ENCODE results near the gene CHRNB1. TPM values are rescaled to one million over a fixed set of nuclear protein-coding genes. Genes with fewer than 3 reads are reported as not detected.
A peak's percentile ranks its signal among the peaks of the same experiment; 100 is the strongest.

The CHRNB1 gene
- total RNA-seq, 1 donor from 2014 or later: 7.5 TPM

GRCh38 chr17:7483255-7484066, 38.6 kb downstream of the CHRNB1 start:
- no peaks in the 10 kb centered on the region for H3K27me3 ChIP-seq
- no peak for TF ChIP-seq EZH2 (IDR thresholded peaks at IDR 0.05)
- no peak for TF ChIP-seq EZH2phosphoT487 (IDR thresholded peaks at IDR 0.05)
- no peak for TF ChIP-seq CTCF (IDR thresholded peaks at IDR 0.05)
- H3K9me3 ChIP-seq (ENCODE audit: low read depth): no peaks in the 10 kb centered on the region
- H3F3A ChIP-seq (ENCODE audit: low read depth): peaks cover 36% of the 10 kb centered on the region
- DNase-seq (ENCODE audit: low spot score): peak; percentile 94
- peak overlapping the region; percentile 60 for H3K4me3 ChIP-seq
- H3K36me3 ChIP-seq: no peaks in the 10 kb centered on the region
- Mint-ChIP-seq H3K4me3 (peak overlapping the region; percentile 96), H3K9me3 (no peaks in the 10 kb centered on the region), H3K27me3 (ENCODE audit: insufficient read depth, low read depth) (peaks cover 9% of the 10 kb centered on the region), H3K36me3 (peaks cover 14% of the 10 kb centered on the region), H3K4me1 (peaks cover 65% of the 10 kb centered on the region), H3K27ac (peak overlapping the region; percentile 100)
- peaks cover 59% of the 10 kb centered on the region for H3K79me2 ChIP-seq (ENCODE audit: low read depth)
- peaks cover 32% of the 10 kb centered on the region for H3K4me1 ChIP-seq
- peak overlapping the region; percentile 76 for H3K9ac ChIP-seq
- H3K27ac ChIP-seq: peak overlapping the region; percentile 97
- H4K20me1 ChIP-seq (ENCODE audit: low read depth): peaks cover 39% of the 10 kb centered on the region
- peak overlapping the region; percentile 88 for H2AFZ ChIP-seq (replicated peaks)
- H3K4me2 ChIP-seq: peak overlapping the region; percentile 99

- no peaks in the 10 kb centered on the region for H3K27me3 ChIP-seq
- Mint-ChIP-seq H3K4me1 (peaks cover 68% of the 10 kb centered on the region), H3K9me3 (no peaks in the 10 kb centered on the region), H3K27me3 (ENCODE audit: insufficient read depth, low read depth) (peaks cover 9% of the 10 kb centered on the region), H3K4me3 (peak within 1 kb of the TSS; percentile 96), H3K36me3 (peaks cover 19% of the 10 kb centered on the region), H3K27ac (peak within 1 kb of the TSS; percentile 100)
- TF ChIP-seq EZH2phosphoT487 (IDR thresholded peaks at IDR 0.05) (no peak), CTCF (IDR thresholded peaks at IDR 0.05) (no peak), EZH2 (IDR thresholded peaks at IDR 0.05) (no peak)
- H3K4me2 ChIP-seq: peak within 1 kb of the TSS; percentile 99
- H3F3A ChIP-seq (ENCODE audit: low read depth): peaks cover 30% of the 10 kb centered on the region
- no peaks in the 10 kb centered on the region for H3K9me3 ChIP-seq (ENCODE audit: low read depth)
- peaks cover 46% of the 10 kb centered on the region for H4K20me1 ChIP-seq (ENCODE audit: low read depth)
- DNase-seq (ENCODE audit: low spot score): peak; percentile 99
- peak within 1 kb of the TSS; percentile 88 for H2AFZ ChIP-seq (replicated peaks)
- H3K79me2 ChIP-seq (ENCODE audit: low read depth): peaks cover 59% of the 10 kb centered on the region
- H3K36me3 ChIP-seq: no peaks in the 10 kb centered on the region
- peak within 1 kb of the TSS; percentile 97 for H3K27ac ChIP-seq
- H3K4me1 ChIP-seq: peaks cover 30% of the 10 kb centered on the region
- peak within 1 kb of the TSS; percentile 76 for H3K9ac ChIP-seq
- H3K4me3 ChIP-seq: peak within 1 kb of the TSS; percentile 60
These were observed 39.4 kb downstream of the CHRNB1 start, which contains the start of gene POLR2A for GRCh38 chr17:7484067-7484918. Gene POLR2A (plus strand): TSS chr17:7484366.

- Histone ChIP-seq H3F3A (ENCODE audit: low read depth) (peaks cover 28% of the 10 kb centered on the region), H3K9ac (peak overlapping the region; percentile 8), H3K4me2 (peak overlapping the region; percentile 99), H2AFZ (replicated peaks) (no peak overlapping the region), H3K36me3 (no peaks in the 10 kb centered on the region), H3K27me3 (no peaks in the 10 kb centered on the region), H3K4me1 (peaks cover 28% of the 10 kb centered on the region), H3K27ac (no peak overlapping the region), H4K20me1 (ENCODE audit: low read depth) (peaks cover 53% of the 10 kb centered on the region), H3K9me3 (ENCODE audit: low read depth) (no peaks in the 10 kb centered on the region), H3K79me2 (ENCODE audit: low read depth) (peaks cover 61% of the 10 kb centered on the region), H3K4me3 (peak overlapping the region; percentile 60)
- TF ChIP-seq EZH2 (IDR thresholded peaks at IDR 0.05) (no peak), CTCF (IDR thresholded peaks at IDR 0.05) (no peak), EZH2phosphoT487 (IDR thresholded peaks at IDR 0.05) (no peak)
- Mint-ChIP-seq H3K36me3 (peaks cover 22% of the 10 kb centered on the region), H3K4me3 (peak overlapping the region; percentile 96), H3K4me1 (peaks cover 68% of the 10 kb centered on the region), H3K9me3 (no peaks in the 10 kb centered on the region), H3K27me3 (ENCODE audit: insufficient read depth, low read depth) (peaks cover 9% of the 10 kb centered on the region), H3K27ac (peak overlapping the region; percentile 52)
- DNase-seq (ENCODE audit: low spot score): no peak
These were observed 40.1 kb downstream of the CHRNB1 start for GRCh38 chr17:7484919-7485377.
